SK-N-SH (cell line): ENCODE measurements around the gene CD302. TPM values are rescaled to one million over a fixed set of nuclear protein-coding genes. Genes with fewer than 3 reads are reported as not detected.

ENCODE experiments used
- CTCF ChIA-PET: fragments of 300-600, 350-600 bp; formaldehyde crosslinking; extraction: SDS; loops from one replicate; lab custom pipeline; 2021; lab: Yijun Ruan, JAX
- POLR2A ChIA-PET: fragments of 350-600 bp; sonication (Branson Sonifier 250); formaldehyde crosslinking; extraction: SDS; loops from one replicate; lab custom pipeline; 2020; ENCODE audit warnings: antibody characterized with exemption, inconsistent platforms; lab: Yijun Ruan, JAX
- DNase-seq: peaks from one replicate; pipeline ENCODE4 v3.0.0; 2012
- H2AFZ ChIP-seq: fragments of 200-600 bp; sonication (generic); 2 replicates; pipeline ENCODE4 v1.8.1; 2016; ENCODE audit warnings: antibody characterized with exemption, mild to moderate bottlenecking, low read depth
- H3F3A ChIP-seq: fragments of 200-600 bp; sonication (generic); replicated peaks from 2 replicates; pipeline ENCODE3; 2016; ENCODE audit warnings: antibody characterized with exemption, mild to moderate bottlenecking; ENCODE audit not compliant: insufficient read depth
- H3K27ac ChIP-seq, 2 experiments: fragments of 200-500 bp in 1 of 2; fragments of 200-600 bp in 1 of 2; sonication (Bioruptor generic) in 1 of 2; sonication (generic), shearing (Covaris generic) in 1 of 2; 2 replicates each; pipeline versions ENCODE4 v1.5.1 to v1.6.1; 2014 to 2016; ENCODE audit warnings: low read depth in 2 of 2, inconsistent platforms in 1 of 2, low read length in 1 of 2, mild to moderate bottlenecking in 1 of 2, mixed read lengths in 1 of 2
- H3K27me3 ChIP-seq: fragments of 200-600 bp; sonication (generic), shearing (Covaris generic); 2 replicates; pipeline ENCODE4 v1.6.1; 2016; ENCODE audit warnings: mixed run types; ENCODE audit not compliant: insufficient read depth
- H3K36me3 ChIP-seq, 2 experiments: fragments of 200-500 bp in 1 of 2; fragments of 200-600 bp in 1 of 2; sonication (Bioruptor generic) in 1 of 2; sonication (generic) in 1 of 2; replicated peaks in 1 of 2; 2 replicates each; pipeline versions ENCODE3 to v1.5.1; 2014 to 2016; ENCODE audit warnings: low read length in 1 of 2, mild to moderate bottlenecking in 1 of 2; ENCODE audit not compliant: insufficient read depth in 2 of 2, control insufficient read depth in 1 of 2
- H3K4me1 ChIP-seq, 2 experiments: fragments of 200-500 bp in 1 of 2; fragments of 200-600 bp in 1 of 2; sonication (Bioruptor generic) in 1 of 2; sonication (generic), shearing (Covaris generic) in 1 of 2; 2 replicates each; pipeline versions ENCODE4 v1.5.1 to v1.6.1; 2014 to 2016; ENCODE audit warnings: low read depth in 1 of 2, low read length in 1 of 2, mixed run types in 1 of 2; ENCODE audit not compliant: insufficient read depth in 2 of 2, control insufficient read depth in 1 of 2
- H3K4me2 ChIP-seq: fragments of 200-600 bp; sonication (generic), shearing (Covaris generic); 2 replicates; pipeline ENCODE4 v1.6.1; 2017; ENCODE audit warnings: mixed run types
- H3K4me3 ChIP-seq, 2 experiments: fragments of 200-500 bp in 1 of 2; fragments of 200-600 bp in 1 of 2; sonication (Bioruptor generic) in 1 of 2; sonication (generic), shearing (Covaris generic) in 1 of 2; 2 replicates each; pipeline versions ENCODE4 v1.5.1 to v1.8.1; 2014 to 2016; ENCODE audit warnings: low read depth in 2 of 2, inconsistent platforms in 1 of 2, low read length in 1 of 2, mild to moderate bottlenecking in 1 of 2, mixed read lengths in 1 of 2, moderate library complexity in 1 of 2
- H3K79me2 ChIP-seq: fragments of 200-600 bp; sonication (generic); 2 replicates; pipeline ENCODE4 v1.8.1; 2017; ENCODE audit warnings: mild to moderate bottlenecking; ENCODE audit not compliant: insufficient read depth
- H3K9ac ChIP-seq: fragments of 200-600 bp; sonication (generic); 2 replicates; pipeline ENCODE4 v1.6.1; 2017; ENCODE audit warnings: mixed run types
- H3K9me2 ChIP-seq: fragments of 200-600 bp; sonication (generic); 2 replicates; pipeline ENCODE4 v1.6.1; 2017; ENCODE audit warnings: mixed run types
- H3K9me3 ChIP-seq: fragments of 200-600 bp; sonication (generic); 2 replicates; pipeline ENCODE4 v1.6.1; 2017; ENCODE audit warnings: mixed run types, mild to moderate bottlenecking, moderate library complexity
- H4K20me1 ChIP-seq: fragments of 200-600 bp; sonication (generic); 2 replicates; pipeline ENCODE4 v1.6.1; 2017; ENCODE audit warnings: mild to moderate bottlenecking, mixed run types; ENCODE audit not compliant: insufficient read depth
- EP300 ChIP-seq, 2 experiments: IDR thresholded peaks; 2 replicates each; pipeline versions ENCODE4 v1.4.0 to v1.6.1; 2012; ENCODE audit warnings: borderline replicate concordance in 1 of 2, low read depth in 1 of 2, low read length in 1 of 2
- EZH2phosphoT487 ChIP-seq: fragments of 200-600 bp; sonication (generic); IDR thresholded peaks from 2 replicates; pipeline ENCODE4 v1.6.1; 2017; ENCODE audit warnings: low read depth, mixed run types, mild to moderate bottlenecking, antibody characterized with exemption, moderate library complexity, borderline replicate concordance
- FOXM1 ChIP-seq: IDR thresholded peaks from 2 replicates; pipeline ENCODE4 v1.4.0; 2012; ENCODE audit warnings: low read depth, mild to moderate bottlenecking
- GABPA ChIP-seq: IDR thresholded peaks from 2 replicates; pipeline ENCODE4 v1.4.0; 2012; ENCODE audit warnings: low read depth, mild to moderate bottlenecking
- IRF3 ChIP-seq: fragments of 150-350 bp; IDR thresholded peaks from 2 replicates; pipeline ENCODE4 v1.6.1; 2016; ENCODE audit warnings: mild to moderate bottlenecking, low read depth, low read length
- MAX ChIP-seq: IDR thresholded peaks from 2 replicates; pipeline ENCODE4 v1.4.0; 2012; ENCODE audit warnings: low read depth
- MEF2A ChIP-seq: IDR thresholded peaks from 2 replicates; pipeline ENCODE4 v1.4.0; 2012; ENCODE audit warnings: low read depth, borderline replicate concordance
- NFIC ChIP-seq: IDR thresholded peaks from 2 replicates; pipeline ENCODE4 v1.4.0; 2012; ENCODE audit warnings: borderline replicate concordance
- POLR2AphosphoS5 ChIP-seq: IDR thresholded peaks from 2 replicates; pipeline ENCODE4 v1.6.1; 2012; ENCODE audit warnings: low read depth, low read length
- RAD21 ChIP-seq: IDR thresholded peaks from 2 replicates; pipeline ENCODE4 v1.6.1; 2012; ENCODE audit warnings: mild to moderate bottlenecking, low read length
- RCOR1 ChIP-seq: fragments of 150-350 bp; IDR thresholded peaks from 2 replicates; pipeline ENCODE4 v1.6.1; 2017; ENCODE audit warnings: antibody characterized with exemption, low read length
- RFX5 ChIP-seq: IDR thresholded peaks from 2 replicates; pipeline ENCODE4 v1.6.1; 2012; ENCODE audit warnings: mild to moderate bottlenecking, improper control_type of control experiment, low read length
- RXRA ChIP-seq: IDR thresholded peaks from 2 replicates; pipeline ENCODE4 v1.4.0; 2012; ENCODE audit warnings: low read depth, mild to moderate bottlenecking, borderline replicate concordance
- SIN3A ChIP-seq: IDR thresholded peaks from 2 replicates; pipeline ENCODE4 v1.6.1; 2012; ENCODE audit warnings: low read depth, mild to moderate bottlenecking, low read length, moderate library complexity, borderline replicate concordance
- TCF12 ChIP-seq: IDR thresholded peaks from 2 replicates; pipeline ENCODE4 v1.4.0; 2012
- TEAD4 ChIP-seq: IDR thresholded peaks from 2 replicates; pipeline ENCODE4 v1.4.0; 2012; ENCODE audit warnings: mild to moderate bottlenecking, borderline replicate concordance; ENCODE audit not compliant: insufficient read depth
- USF1 ChIP-seq: IDR thresholded peaks from 2 replicates; pipeline ENCODE4 v1.4.0; 2012; ENCODE audit warnings: low read depth, borderline replicate concordance
- USF2 ChIP-seq: fragments of 150-350 bp; IDR thresholded peaks from 2 replicates; pipeline ENCODE4 v1.6.1; 2017; ENCODE audit warnings: antibody characterized with exemption, low read length, low read depth, borderline replicate concordance
- YY1 ChIP-seq: IDR thresholded peaks from 2 replicates; pipeline ENCODE4 v1.4.0; 2012; ENCODE audit warnings: low read depth, mild to moderate bottlenecking
- ZBTB33 ChIP-seq: IDR thresholded peaks from 2 replicates; pipeline ENCODE4 v1.4.0; 2012; ENCODE audit warnings: low read depth, borderline replicate concordance
- WGBS: methylation state at CpG from one replicate; pipeline ENCODE4 v1.1.6; 2017; ENCODE audit warnings: low lambda C conversion rate; 5-methylcytosine and 5-hydroxymethylcytosine counted together
- polyA plus RNA-seq, 3 experiments: library from polyadenylated mRNA; depleted of rRNA; stranded (reverse); fragments of >200 nt; gene quantifications; 2 replicates each; pipeline ENCODE4 v1.2.3, GENCODE V29; 2012

The CD302 gene
- polyA plus RNA-seq, 1 of the 3 experiments (the other 2 are of a cell fraction), result 4.4 TPM

GRCh38 chr2:159797225-159797542, 824 bp downstream of the CD302 start:
- no peaks in the 10 kb centered on the region for H3K9me3 ChIP-seq
- DNase-seq, result no peak
- ChIA-PET POLR2A (interaction anchor here (0.7 kb wide), 1 partner anchor 194 kb away, joined by 3 read pairs; no protein-coding TSS in a partner anchor), CTCF (interaction anchor here (1.1 to 1.3 kb wide), 2 partner anchors 10 to 11 kb away, joined by 3 to 9 read pairs; no protein-coding TSS in a partner anchor)
- peak overlapping the region; percentile 62; the same call in 1 of the 2 replicates for H3K9ac ChIP-seq
- H3K9me2 ChIP-seq, result no peaks in the 10 kb centered on the region
- no peaks in the 10 kb centered on the region for H3K79me2 ChIP-seq
- TF ChIP-seq USF2, result no peak
- TF ChIP-seq TEAD4, result no peak
- no peak for TF ChIP-seq FOXM1
- TF ChIP-seq YY1, result no peak
- TF ChIP-seq RXRA, result no peak
- no peak for TF ChIP-seq SIN3A
- no peak for TF ChIP-seq MAX
- TF ChIP-seq NFIC, result no peak
- no peak for TF ChIP-seq EP300 (IDR thresholded peaks at IDR 0.05; ENCODE audit: borderline replicate concordance in 1 of 2, low read depth in 1 of 2, low read length in 1 of 2)
- no peak for TF ChIP-seq RAD21
- TF ChIP-seq TCF12, result no peak
- no peak for TF ChIP-seq USF1
- no peak for TF ChIP-seq MEF2A
- TF ChIP-seq RCOR1, result no peak
- H3K27ac ChIP-seq, result no peak overlapping the region
- peak overlapping the region; percentile 92 for H2AFZ ChIP-seq
- WGBS, result 73% methylated on average over 4 of the region's 4 CpGs
- no peaks in the 10 kb centered on the region; a peak in 1 of 4 replicates for H3K4me1 ChIP-seq
- no peaks in the 10 kb centered on the region for H3K27me3 ChIP-seq
- peaks cover 4% of the 10 kb centered on the region for H3F3A ChIP-seq
- peak overlapping the region; percentile 74 for H3K4me2 ChIP-seq
- H4K20me1 ChIP-seq, result no peaks in the 10 kb centered on the region
- H3K36me3 ChIP-seq, result no peaks in the 10 kb centered on the region
- peak overlapping the region; percentile 76 to 89 for H3K4me3 ChIP-seq

- no peaks in the 10 kb centered on the region for H3K36me3 ChIP-seq
- ChIA-PET CTCF (interaction anchor here (0.6 to 1.3 kb wide), 4 partner anchors 9 to 75 kb away, joined by 3 to 9 read pairs (median 3); no protein-coding TSS in a partner anchor), POLR2A (no interaction called here)
- TF ChIP-seq GABPA (no peak), MEF2A (no peak), EZH2phosphoT487 (no peak), FOXM1 (no peak), EP300 (IDR thresholded peaks at IDR 0.05; ENCODE audit: borderline replicate concordance in 1 of 2, low read depth in 1 of 2, low read length in 1 of 2) (no peak), POLR2AphosphoS5 (no peak), RAD21 (no peak), IRF3 (no peak), ZBTB33 (no peak), RFX5 (no peak)
Measured at GRCh38 chr2:159795841-159796690, 1.9 kb downstream of the CD302 start.

More at GRCh38 chr2:159795841-159796690, 1.9 kb downstream of the CD302 start:
- Histone ChIP-seq H3K27me3 (no peaks in the 10 kb centered on the region), H3F3A (peaks cover 4% of the 10 kb centered on the region), H3K79me2 (no peaks in the 10 kb centered on the region), H3K4me2 (no peak overlapping the region), H3K27ac (no peak overlapping the region), H3K4me3 (no peak overlapping the region), H3K9ac (no peak overlapping the region), H3K9me2 (no peaks in the 10 kb centered on the region), H2AFZ (no peak overlapping the region), H3K9me3 (no peaks in the 10 kb centered on the region), H3K4me1 (no peaks in the 10 kb centered on the region; a peak in 1 of 4 replicates), H4K20me1 (no peaks in the 10 kb centered on the region)
- no peak for DNase-seq
- 92% methylated on average over 7 of the region's 7 CpGs for WGBS
